ENCODE data around the gene DNAJC13. TPM values are rescaled to one million over a fixed set of nuclear protein-coding genes. Genes with fewer than 3 reads are reported as not detected.

Gene DNAJC13
- total and polyA plus RNA-seq, 2 donors (not counting 3 experiments of a cell fraction or from before 2014, with no cell fraction given), result 14.3 to 71.7 TPM

- no peak for TF ChIP-seq JUN (IDR thresholded peaks at IDR 0.05; ENCODE audit: borderline replicate concordance, insufficient read depth, insufficient read length, low read depth)
- no peak for TF ChIP-seq CTCF (IDR thresholded peaks at IDR 0.05; ENCODE audit: extremely low read depth in 1 of 2, insufficient read depth in 1 of 2, low read depth in 1 of 2, low read length in 2 of 2)
- TF ChIP-seq MAX (IDR thresholded peaks at IDR 0.05; ENCODE audit: insufficient read depth, insufficient read length), result no peak
- TF ChIP-seq POLR2A (IDR thresholded peaks at IDR 0.05; ENCODE audit: low read depth, low read length), result no peak
- TF ChIP-seq POLR2AphosphoS5 (IDR thresholded peaks at IDR 0.05; ENCODE audit: insufficient read depth, low read depth, low read length), result no peak
- TF ChIP-seq GATA2 (IDR thresholded peaks at IDR 0.05; ENCODE audit: insufficient read depth, insufficient read length, low read depth, low read length), result no peak
- TF ChIP-seq FOS (IDR thresholded peaks at IDR 0.05; ENCODE audit: borderline replicate concordance, insufficient read depth, low read length), result no peak
- no peak for TF ChIP-seq EZH2 (IDR thresholded peaks at IDR 0.05; ENCODE audit: borderline replicate concordance, low read depth, low read length, severe bottlenecking)
- no peak for TF ChIP-seq MYC (IDR thresholded peaks at IDR 0.05; ENCODE audit: low read depth, low read length)
- Histone ChIP-seq H3K36me3 (ENCODE audit: control insufficient read depth in 2 of 2, extremely low read depth in 1 of 2, insufficient read depth in 2 of 2, low read length in 2 of 2) (no peaks in the 10 kb centered on the region), H3K27ac (ENCODE audit: insufficient read depth, low read depth, low read length) (no peak overlapping the region), H2AFZ (ENCODE audit: low read depth, low read length) (no peak overlapping the region), H3K79me2 (ENCODE audit: control insufficient read depth, insufficient read depth, low read length) (no peaks in the 10 kb centered on the region), H3K27me3 (ENCODE audit: control insufficient read depth in 2 of 2, insufficient read depth in 2 of 2, low read length in 2 of 2) (peaks cover 0 to 3% of the 10 kb centered on the region in 2 experiments), H3K9me1 (replicated peaks; ENCODE audit: control insufficient read depth, extremely low read depth, insufficient read depth, low read length) (no peaks in the 10 kb centered on the region), H3K4me2 (ENCODE audit: insufficient read depth, low read length) (no peak overlapping the region), H3K9me3 (replicated peaks; ENCODE audit: control insufficient read depth, insufficient read depth, low read length) (no peaks in the 10 kb centered on the region), H4K20me1 (replicated peaks; ENCODE audit: control insufficient read depth, extremely low read depth, insufficient read depth, low read length) (no peaks in the 10 kb centered on the region), H3K9ac (replicated peaks; ENCODE audit: extremely low read depth, insufficient read depth, low read length) (no peak overlapping the region), H3K4me1 (ENCODE audit: control insufficient read depth, extremely low read depth, insufficient read depth, low read length) (no peaks in the 10 kb centered on the region), H3K4me3 (replicated peaks in 1 of 3; ENCODE audit: insufficient read depth in 1 of 3, low read depth in 1 of 3, low read length in 3 of 3) (no peak overlapping the region)
- intact Hi-C loops (cut with micrococcal nuclease), result no loop called here
- DNase-seq (ENCODE audit: low read depth, low spot score), result peak; percentile 42
- BruUV-seq (replicated peaks), result no TSS peak
- ChIA-PET POLR2A (no interaction called here), CTCF (interaction anchor here (12.4 kb wide), 1 partner anchor 44 kb away, joined by 150 read pairs; no protein-coding TSS in a partner anchor)
- dilution Hi-C loops (cut with MboI; ENCODE audit: extremely low pct_ligation_motif_present, low sequenced_read_pairs), result no loop called here
- FAIRE-seq, result no peak
Observed at GRCh38 chr3:132394320-132394719, 23.0 kb upstream of the DNAJC13 start.
